Activated T-helper 1 cell treated with anti-CD3 and anti-CD28 coated beads, Interleukin-12 subunit alpha, Interleukin-12 subunit beta, Interleukin-2, Interleukin-4 antibody, amounts not matched to agents 30 ng/mL and 10 ng/mL and 1 ng/mL, durations not matched to agents 14 hours and 24 hours and 36 hours (primary cell): Measurements from ENCODE around the gene PNPLA8. TPM values are rescaled to one million over a fixed set of nuclear protein-coding genes. Genes with fewer than 3 reads are reported as not detected.

Source experiments
- DNase-seq: peaks from one replicate; pipeline ENCODE4 v3.0.0; 2021; ENCODE audit warnings: low spot score
- H3K27ac Mint-ChIP-seq: one replicate; pipeline ENCODE4 v1.8.0; 2021; ENCODE audit warnings: mild to moderate bottlenecking, mixed read lengths
- H3K27me3 Mint-ChIP-seq: one replicate; pipeline ENCODE4 v1.8.0; 2022; ENCODE audit warnings: mild to moderate bottlenecking, moderate library complexity, mixed read lengths; ENCODE audit not compliant: insufficient read depth
- H3K36me3 Mint-ChIP-seq: one replicate; pipeline ENCODE4 v1.8.0; 2021; ENCODE audit warnings: low read depth, mixed read lengths
- H3K4me1 Mint-ChIP-seq: one replicate; pipeline ENCODE4 v1.8.0; 2021; ENCODE audit warnings: low read depth, mixed read lengths
- H3K4me3 Mint-ChIP-seq: one replicate; pipeline ENCODE4 v1.8.0; 2021; ENCODE audit warnings: mild to moderate bottlenecking, moderate library complexity, mixed read lengths
- H3K9me3 Mint-ChIP-seq: one replicate; pipeline ENCODE4 v1.8.0; 2021; ENCODE audit warnings: mixed read lengths
- intact Hi-C: fragments of 100-400 bp; cut with micrococcal nuclease; formaldehyde crosslinking; loops from one replicate; pipeline ENCODE4 v1.15.1; 2024
- total RNA-seq: library from RNA; stranded (reverse); gene quantifications from 2 replicates; pipeline ENCODE4 v1.2.3, GENCODE V29; 2022

Gene PNPLA8
- total RNA-seq, 1 donor from 2014 or later, result 16.8 TPM

DNA sequence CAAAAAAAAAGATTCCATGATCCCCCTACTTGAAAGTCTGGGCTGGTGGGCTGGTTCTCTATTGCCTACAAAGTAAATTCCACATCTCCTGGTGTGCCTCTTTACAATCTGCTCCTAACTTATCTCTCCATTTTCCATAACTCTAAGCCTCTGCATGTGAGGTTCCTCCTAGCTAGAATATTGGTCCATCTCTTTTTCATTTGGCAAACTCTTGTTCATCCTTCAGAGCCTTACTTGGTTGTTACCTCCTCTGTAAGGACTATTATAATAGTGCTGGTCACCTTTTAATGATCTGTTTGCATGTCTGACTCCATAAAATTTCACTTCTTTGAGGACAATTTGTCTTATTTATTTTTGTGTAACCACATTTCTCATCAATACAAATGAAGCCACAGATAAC is 68.1 kb downstream of the PNPLA8 start:
- no peak for DNase-seq
- Mint-ChIP-seq H3K4me3 (no peak overlapping the region), H3K27me3 (peaks cover 50% of the 10 kb centered on the region), H3K9me3 (no peaks in the 10 kb centered on the region), H3K27ac (no peak overlapping the region), H3K36me3 (no peaks in the 10 kb centered on the region), H3K4me1 (peaks cover 4% of the 10 kb centered on the region)
- intact Hi-C loops, result loop anchor here (5.0 kb wide), 1 partner anchor 109 kb away; the partner anchor contains the start of genes DNAJB9 and THAP5

DNA sequence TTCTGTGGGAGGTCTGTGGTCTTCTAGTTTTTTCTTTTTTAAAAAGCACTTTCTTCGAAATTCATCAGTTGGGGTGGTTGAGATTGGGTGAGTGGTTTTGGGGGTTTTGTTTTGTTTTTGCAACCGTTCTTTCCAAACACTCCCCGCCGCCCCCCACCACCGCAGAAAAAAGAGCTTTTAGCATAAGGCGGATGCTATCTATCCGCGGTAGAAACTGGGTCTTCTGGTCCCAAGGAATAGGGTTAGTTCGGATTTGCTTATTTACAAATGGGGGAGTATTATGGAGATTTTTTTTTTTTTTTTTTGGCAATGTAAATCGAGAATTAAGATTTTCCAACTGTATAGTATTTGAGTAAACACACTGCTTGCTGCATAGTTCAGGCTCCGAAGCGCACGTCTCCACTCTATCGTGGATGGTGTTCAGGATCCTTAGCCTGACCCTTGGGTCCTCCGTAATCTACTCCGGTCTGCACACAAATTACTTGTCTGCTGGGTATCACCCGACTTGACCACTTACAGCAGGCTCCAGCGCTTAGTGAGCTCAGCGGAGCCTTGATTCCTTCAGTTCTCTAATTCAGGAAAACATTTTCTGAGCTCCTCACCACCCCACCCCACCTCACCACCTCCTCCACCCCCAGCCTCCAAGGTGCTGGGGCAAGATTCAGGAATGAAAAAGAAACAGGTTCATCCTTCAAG is 68.9 kb downstream of the PNPLA8 start:
- DNase-seq, result no peak
- Mint-ChIP-seq H3K4me3 (peak overlapping the region; percentile 63), H3K27me3 (peaks cover 55% of the 10 kb centered on the region), H3K27ac (no peak overlapping the region), H3K9me3 (no peaks in the 10 kb centered on the region), H3K4me1 (no peaks in the 10 kb centered on the region), H3K36me3 (no peaks in the 10 kb centered on the region)
- intact Hi-C loops, result loop anchor here (5.0 kb wide), 1 partner anchor 110 kb away; the partner anchor contains the start of genes DNAJB9 and THAP5

DNA sequence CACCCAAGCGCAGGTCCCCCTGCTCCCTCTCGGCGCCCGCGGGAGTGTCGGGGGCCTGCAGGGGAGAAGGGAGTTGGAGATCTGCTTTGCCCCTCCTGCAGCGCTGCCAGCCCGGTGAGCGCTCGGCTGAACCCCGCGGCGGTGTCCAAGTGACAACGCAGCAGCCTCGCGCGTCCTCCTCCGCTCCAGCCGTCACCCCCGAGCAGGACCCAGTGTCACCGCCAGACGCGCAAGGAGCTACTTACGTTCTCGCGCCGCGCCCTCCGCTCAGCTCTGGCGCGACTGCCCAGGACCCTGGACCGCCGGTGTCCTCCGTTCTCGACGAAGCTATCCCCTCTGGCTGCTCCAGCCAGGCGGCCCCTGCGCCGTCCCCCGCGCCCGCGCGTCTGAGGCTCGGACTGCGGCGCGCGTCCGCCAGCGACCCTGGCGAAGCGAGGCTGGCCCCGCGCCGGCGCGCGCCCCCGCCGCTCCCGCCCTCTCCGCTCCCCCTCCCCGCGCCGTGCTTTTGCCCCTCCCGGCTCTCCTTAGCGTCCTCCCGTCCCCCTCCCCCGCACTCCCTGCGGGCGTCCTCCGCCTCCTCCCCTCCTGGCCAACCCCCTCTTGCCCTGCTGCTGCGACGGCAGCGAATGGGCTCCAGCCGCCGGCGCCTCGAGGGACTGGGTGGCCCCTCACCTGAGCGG is 69.8 kb downstream of the PNPLA8 start, which contains the start of gene NRCAM:
Gene NRCAM (minus strand): TSS at position 439 of the 680 bp plus-strand sequence. CDS start 216,372 bp downstream, outside the sequence.
- Mint-ChIP-seq H3K9me3 (no peaks in the 10 kb centered on the region), H3K27me3 (peaks cover 55% of the 10 kb centered on the region), H3K27ac (no peak within 1 kb of the TSS), H3K4me3 (peak within 1 kb of the TSS; percentile 63), H3K4me1 (no peaks in the 10 kb centered on the region), H3K36me3 (no peaks in the 10 kb centered on the region)
- intact Hi-C loops, result loop anchor here (5.0 kb wide), 1 partner anchor 111 kb away; the partner anchor contains the start of genes DNAJB9 and THAP5
- no peak for DNase-seq

DNA sequence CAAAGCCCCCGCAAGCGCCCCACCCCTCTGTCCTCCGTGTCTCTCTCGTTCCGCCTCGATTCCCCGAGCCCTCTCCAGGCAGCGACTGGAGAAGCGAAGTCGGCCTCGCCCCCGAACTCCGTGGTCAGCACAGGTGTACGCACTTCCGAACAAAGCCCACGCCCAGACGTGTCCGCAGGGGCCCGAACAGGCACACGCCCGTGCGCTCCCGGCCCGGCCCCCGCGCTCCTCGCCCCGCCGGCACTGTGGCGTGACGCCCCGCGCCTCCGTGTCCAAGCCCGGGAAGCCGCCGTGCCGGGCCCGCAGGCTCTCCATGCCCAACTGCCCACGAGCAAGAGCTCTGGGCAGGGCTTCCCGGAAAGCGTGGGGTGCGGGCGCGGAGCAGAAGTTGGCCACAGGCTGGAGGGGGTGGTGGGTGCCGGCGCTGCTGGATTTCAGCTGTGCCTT is 70.4 kb downstream of the PNPLA8 start:
- Mint-ChIP-seq H3K4me3 (no peak overlapping the region), H3K4me1 (no peaks in the 10 kb centered on the region), H3K27me3 (peaks cover 50% of the 10 kb centered on the region), H3K27ac (no peak overlapping the region), H3K36me3 (no peaks in the 10 kb centered on the region), H3K9me3 (no peaks in the 10 kb centered on the region)
- no peak for DNase-seq
- intact Hi-C loops, result loop anchor here (5.0 kb wide), 1 partner anchor 112 kb away; the partner anchor contains the start of genes DNAJB9 and THAP5

DNA sequence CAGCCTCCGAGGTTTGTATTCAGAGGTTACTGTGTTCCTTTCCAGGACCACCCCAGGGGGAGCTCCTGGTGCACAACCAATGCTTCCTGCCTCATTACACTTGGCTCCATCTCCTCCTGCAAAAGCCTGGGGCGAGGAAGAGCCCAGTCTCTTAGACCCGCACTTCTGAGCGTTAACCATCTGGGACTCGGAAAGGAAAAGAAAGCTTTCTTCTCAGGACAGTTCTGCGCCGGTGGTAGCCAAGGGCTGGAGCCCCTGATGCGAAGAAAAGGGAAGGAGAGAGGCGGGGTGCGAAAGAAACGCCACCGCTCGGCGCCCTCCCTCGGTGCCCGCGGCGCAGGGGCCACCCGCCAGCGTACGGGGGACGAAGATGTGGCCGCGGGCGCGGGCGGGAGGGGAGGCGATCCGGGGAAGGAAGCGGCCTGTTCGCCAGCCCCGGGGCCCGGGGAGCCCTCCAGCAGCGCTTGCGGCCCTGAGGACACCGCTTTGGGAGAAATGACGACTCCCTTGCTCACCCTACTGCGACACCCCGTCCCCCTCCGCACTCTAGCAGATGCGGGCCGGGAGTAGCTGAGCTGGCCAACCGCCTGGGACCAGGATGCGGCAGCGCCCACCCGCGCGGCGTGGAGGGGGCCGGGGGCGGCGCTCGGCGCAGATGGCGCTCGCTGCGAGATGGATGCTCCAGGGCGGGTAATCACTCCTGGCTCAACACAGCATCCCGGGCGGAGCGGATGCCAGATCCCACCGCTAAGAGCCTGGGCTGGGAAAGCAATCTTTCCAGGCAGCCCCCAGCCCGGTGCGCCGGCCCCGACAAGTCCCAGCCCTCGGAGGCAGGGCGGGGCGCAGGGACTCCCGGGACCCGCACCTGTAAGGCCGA is 71.0 kb downstream of the PNPLA8 start:
- H3K9me3 Mint-ChIP-seq, result no peaks in the 10 kb centered on the region

DNA sequence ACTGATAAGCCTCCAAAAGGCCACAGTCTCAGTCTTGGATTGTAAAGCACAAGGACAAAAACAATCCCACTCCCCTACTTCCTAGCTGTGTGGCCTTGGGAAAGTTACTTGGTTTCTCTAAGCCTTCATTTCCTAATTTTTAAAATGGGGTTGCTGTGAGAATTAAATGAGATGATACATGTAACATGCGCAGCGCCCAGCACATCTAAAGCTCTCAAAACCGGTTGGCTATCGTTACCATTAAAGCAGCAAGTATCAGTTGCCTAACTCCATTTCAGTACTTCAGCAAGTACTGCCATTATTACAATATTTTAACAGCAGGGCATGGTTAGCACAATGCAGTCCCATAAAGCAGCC is 71.6 kb downstream of the PNPLA8 start:
- intact Hi-C loops, result no loop called here
- no peaks in the 10 kb centered on the region for H3K4me1 Mint-ChIP-seq
- peak overlapping the region; percentile 62 for H3K4me3 Mint-ChIP-seq
- peaks cover 51% of the 10 kb centered on the region for H3K27me3 Mint-ChIP-seq
- no peak overlapping the region for H3K27ac Mint-ChIP-seq
- H3K9me3 Mint-ChIP-seq, result no peaks in the 10 kb centered on the region
- DNase-seq, result no peak
- no peaks in the 10 kb centered on the region for H3K36me3 Mint-ChIP-seq

More for the DNA sequence above, 71.0 kb downstream of the PNPLA8 start:
- DNase-seq, result no peak
- Mint-ChIP-seq H3K27ac (no peak overlapping the region), H3K27me3 (peaks cover 51% of the 10 kb centered on the region), H3K4me1 (no peaks in the 10 kb centered on the region), H3K36me3 (no peaks in the 10 kb centered on the region), H3K4me3 (peak overlapping the region; percentile 62)
- intact Hi-C loops, result loop anchor here (5.0 kb wide), 1 partner anchor 112 kb away; the partner anchor contains the start of genes DNAJB9 and THAP5

DNA sequence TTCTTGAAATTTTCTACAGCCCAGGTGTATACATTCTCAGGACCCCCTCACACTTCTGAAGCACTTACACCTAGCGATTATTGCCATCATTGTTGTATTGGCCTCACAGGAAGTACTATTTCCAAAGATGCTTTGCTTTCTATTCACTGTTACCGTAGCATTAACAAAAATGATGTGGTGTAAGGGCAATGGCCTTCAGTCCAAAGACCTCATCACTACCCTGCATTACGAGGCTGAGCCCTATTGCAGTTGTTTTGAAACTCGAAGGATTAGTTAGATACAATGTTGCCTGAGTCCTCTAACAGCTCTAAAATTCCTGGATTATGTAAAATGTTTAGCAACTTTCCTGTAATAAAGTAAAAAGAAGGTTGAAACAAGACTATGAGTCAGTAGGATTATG is 72.6 kb downstream of the PNPLA8 start:
- no peak overlapping the region for H3K27ac Mint-ChIP-seq

DNA sequence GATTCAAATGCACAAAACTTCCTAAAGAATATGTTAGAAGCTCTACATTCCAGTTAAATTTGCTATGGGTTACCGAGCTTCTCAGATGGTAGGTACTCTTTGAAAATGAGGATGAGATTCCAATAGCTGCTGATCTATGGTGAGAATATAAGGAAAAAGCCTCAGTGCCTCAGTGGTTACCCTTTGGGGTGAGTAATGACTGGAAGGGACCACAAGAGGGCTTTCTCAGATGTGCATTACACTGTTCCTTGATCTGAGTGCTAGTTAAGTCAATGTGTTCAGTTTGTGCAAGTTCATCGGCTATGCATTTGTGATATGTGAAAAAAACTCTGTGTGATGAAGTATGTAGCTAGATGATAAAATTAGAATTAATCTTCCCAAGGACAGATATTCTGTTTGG is 73.2 kb downstream of the PNPLA8 start:
- no peaks in the 10 kb centered on the region for H3K36me3 Mint-ChIP-seq
- intact Hi-C loops, result loop anchor here (1.0 kb wide), 1 partner anchor 45 kb away; no protein-coding TSS in a partner anchor
- H3K9me3 Mint-ChIP-seq, result no peaks in the 10 kb centered on the region
- peaks cover 42% of the 10 kb centered on the region for H3K27me3 Mint-ChIP-seq
- DNase-seq, result no peak
- no peak overlapping the region for H3K27ac Mint-ChIP-seq
- H3K4me1 Mint-ChIP-seq, result no peaks in the 10 kb centered on the region
- H3K4me3 Mint-ChIP-seq, result no peak overlapping the region

More for the DNA sequence above, 72.6 kb downstream of the PNPLA8 start:
- intact Hi-C loops, result no loop called here
- Mint-ChIP-seq H3K4me1 (no peaks in the 10 kb centered on the region), H3K9me3 (no peaks in the 10 kb centered on the region), H3K36me3 (no peaks in the 10 kb centered on the region), H3K4me3 (no peak overlapping the region), H3K27me3 (peaks cover 48% of the 10 kb centered on the region)
- DNase-seq, result no peak

DNA sequence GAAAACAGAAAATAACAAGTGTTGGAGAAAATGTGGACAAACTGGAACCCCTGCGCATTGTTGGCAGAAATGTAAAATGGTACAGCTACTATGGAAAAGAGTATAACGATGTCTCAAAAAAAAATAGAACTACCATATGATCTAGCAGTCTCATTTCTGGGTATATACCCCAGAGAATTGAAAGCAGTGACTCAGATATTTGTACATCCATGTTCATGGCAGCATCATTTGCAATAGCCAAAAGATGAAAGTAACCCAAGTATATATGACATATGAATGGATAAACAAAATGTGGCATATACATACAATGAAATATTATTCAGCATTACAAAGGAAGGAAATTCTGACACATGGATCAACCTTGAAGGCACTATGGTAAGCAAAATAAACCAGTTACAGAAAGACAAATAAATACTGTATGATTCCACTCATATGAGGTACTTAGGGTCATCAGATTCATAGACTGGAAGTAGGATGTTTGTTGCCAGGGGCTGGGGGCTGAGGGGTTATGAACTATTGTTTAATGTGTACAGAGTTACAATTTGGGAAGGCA is 74.6 kb downstream of the PNPLA8 start:
- H3K27me3 Mint-ChIP-seq, result peaks cover 31% of the 10 kb centered on the region
- H3K36me3 Mint-ChIP-seq, result no peaks in the 10 kb centered on the region
- intact Hi-C loops, result no loop called here

DNA sequence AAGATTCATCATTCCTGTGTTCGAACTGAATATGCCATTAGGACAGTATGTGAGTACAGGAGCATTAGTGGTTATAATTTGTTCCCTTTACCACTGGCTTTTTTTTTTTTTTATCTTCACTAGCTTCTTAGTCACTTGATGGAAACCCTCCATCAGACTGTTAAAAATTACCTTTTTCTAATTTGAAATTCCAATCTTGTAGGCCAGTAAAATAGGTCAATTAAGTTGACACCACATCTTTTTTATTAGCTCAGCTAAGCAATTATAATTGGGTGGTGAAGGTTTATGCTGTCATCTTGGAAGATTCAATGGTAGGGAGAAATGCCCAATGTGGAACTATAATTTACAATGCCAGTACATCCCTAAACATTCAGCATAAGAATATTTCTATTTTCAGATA is 75.8 kb downstream of the PNPLA8 start:
- Mint-ChIP-seq H3K36me3 (no peaks in the 10 kb centered on the region), H3K9me3 (no peaks in the 10 kb centered on the region), H3K4me3 (no peak overlapping the region), H3K27me3 (peaks cover 31% of the 10 kb centered on the region), H3K4me1 (no peaks in the 10 kb centered on the region), H3K27ac (no peak overlapping the region)
- no peak for DNase-seq
- intact Hi-C loops, result no loop called here

More for the DNA sequence above, 74.6 kb downstream of the PNPLA8 start:
- no peak overlapping the region for H3K4me3 Mint-ChIP-seq
- no peak for DNase-seq
- H3K4me1 Mint-ChIP-seq, result no peaks in the 10 kb centered on the region
- H3K27ac Mint-ChIP-seq, result no peak overlapping the region
- H3K9me3 Mint-ChIP-seq, result no peaks in the 10 kb centered on the region

DNA sequence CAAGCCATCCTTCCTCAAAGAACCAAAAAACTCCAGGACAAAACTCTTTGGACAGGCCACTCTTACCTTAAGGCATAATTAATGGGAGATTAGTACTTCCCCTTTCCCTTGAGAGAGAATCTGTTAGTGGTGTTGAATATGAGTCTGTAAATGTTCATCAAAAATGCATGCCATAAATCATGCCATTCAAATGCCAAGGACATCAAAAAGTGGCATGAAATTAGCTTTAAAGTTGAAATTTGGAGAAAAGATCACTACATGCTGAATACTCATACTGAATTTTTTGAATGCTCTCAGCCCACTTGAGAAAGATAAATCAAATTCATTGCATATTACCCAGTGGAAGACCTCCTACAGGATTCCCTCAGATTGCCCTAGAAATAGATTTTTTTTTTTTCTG is 76.4 kb downstream of the PNPLA8 start:
- H3K27ac Mint-ChIP-seq, result no peak overlapping the region
- no peaks in the 10 kb centered on the region for H3K36me3 Mint-ChIP-seq
- H3K4me1 Mint-ChIP-seq, result no peaks in the 10 kb centered on the region
- H3K27me3 Mint-ChIP-seq, result peaks cover 29% of the 10 kb centered on the region
- no peak overlapping the region for H3K4me3 Mint-ChIP-seq
- DNase-seq, result no peak
- intact Hi-C loops, result no loop called here
- H3K9me3 Mint-ChIP-seq, result no peaks in the 10 kb centered on the region
